Chondrocyte (in vitro differentiated cells): ENCODE data around the gene RANGAP1. TPM values are rescaled to one million over a fixed set of nuclear protein-coding genes. Genes with fewer than 3 reads are reported as not detected.
A peak's percentile ranks its signal among the peaks of the same experiment; 100 is the strongest.

ENCODE experiments used
- DNase-seq: peaks from one replicate; pipeline ENCODE4 v3.0.0; 2021; ENCODE audit warnings: mixed read lengths, low spot score
- H3K27ac Mint-ChIP-seq: one replicate; pipeline ENCODE4 v1.8.0; 2021; ENCODE audit warnings: mild to moderate bottlenecking, moderate library complexity, mixed read lengths; ENCODE audit not compliant: unreplicated experiment
- H3K27me3 Mint-ChIP-seq: 2 replicates; pipeline ENCODE4 v1.8.0; 2021; ENCODE audit warnings: low read depth, mixed read lengths
- H3K36me3 Mint-ChIP-seq: 2 replicates; pipeline ENCODE4 v1.8.0; 2021; ENCODE audit warnings: low read depth, mixed read lengths
- H3K4me1 Mint-ChIP-seq: 2 replicates; pipeline ENCODE4 v1.8.0; 2021; ENCODE audit warnings: low read depth, mild to moderate bottlenecking, mixed read lengths
- H3K4me3 Mint-ChIP-seq: one replicate; pipeline ENCODE4 v1.8.0; 2021; ENCODE audit warnings: mild to moderate bottlenecking, moderate library complexity, mixed read lengths; ENCODE audit not compliant: unreplicated experiment
- H3K9me3 Mint-ChIP-seq: 2 replicates; pipeline ENCODE4 v1.8.0; 2021; ENCODE audit warnings: low read depth, mixed read lengths
- CTCF ChIP-seq: fragments of 200-600 bp; sonication (generic); IDR thresholded peaks from 2 replicates; pipeline ENCODE4 v1.5.0; 2021; ENCODE audit warnings: antibody characterized with exemption, mild to moderate bottlenecking, moderate library complexity
- total RNA-seq: library from RNA; stranded (reverse); gene quantifications from 3 replicates; pipeline ENCODE4 v1.2.1, GENCODE V29; 2021

The RANGAP1 gene
- total RNA-seq, 1 donor from 2014 or later: 35.4 TPM

GRCh38 chr22:41223535-41223934, 62.5 kb downstream of the RANGAP1 start:
- Mint-ChIP-seq H3K36me3 (peaks cover 23% of the 10 kb centered on the region), H3K4me3 (no peak overlapping the region), H3K9me3 (no peaks in the 10 kb centered on the region), H3K27ac (no peak overlapping the region), H3K4me1 (no peaks in the 10 kb centered on the region), H3K27me3 (no peaks in the 10 kb centered on the region)
- no peak for DNase-seq
- TF ChIP-seq CTCF: no peak

- TF ChIP-seq CTCF: no peak
- DNase-seq: no peak
- Mint-ChIP-seq H3K27ac (no peak overlapping the region), H3K36me3 (peaks cover 22% of the 10 kb centered on the region), H3K9me3 (no peaks in the 10 kb centered on the region), H3K4me3 (no peak overlapping the region), H3K27me3 (no peaks in the 10 kb centered on the region), H3K4me1 (peaks cover 2% of the 10 kb centered on the region)
Measured at GRCh38 chr22:41222846-41223507, 63.0 kb downstream of the RANGAP1 start.

- Mint-ChIP-seq H3K36me3 (peaks cover 18% of the 10 kb centered on the region), H3K27ac (peak overlapping the region; percentile 98), H3K27me3 (no peaks in the 10 kb centered on the region), H3K4me1 (peaks cover 35% of the 10 kb centered on the region), H3K9me3 (peaks cover 7% of the 10 kb centered on the region), H3K4me3 (peak overlapping the region; percentile 66)
- no peak for DNase-seq
- TF ChIP-seq CTCF: no peak
Measured at GRCh38 chr22:41217553-41218157, 68.3 kb downstream of the RANGAP1 start.

GRCh38 chr22:41216984-41217383, 69.0 kb downstream of the RANGAP1 start:
- Mint-ChIP-seq H3K4me3 (peak overlapping the region; percentile 66), H3K4me1 (peaks cover 35% of the 10 kb centered on the region), H3K9me3 (peaks cover 7% of the 10 kb centered on the region), H3K27ac (peak overlapping the region; percentile 98), H3K36me3 (peaks cover 20% of the 10 kb centered on the region), H3K27me3 (no peaks in the 10 kb centered on the region)
- DNase-seq: no peak
- TF ChIP-seq CTCF: no peak

- no peak for DNase-seq
- H3K4me1 Mint-ChIP-seq: peaks cover 35% of the 10 kb centered on the region
- no peak overlapping the region for H3K27ac Mint-ChIP-seq
- no peaks in the 10 kb centered on the region for H3K27me3 Mint-ChIP-seq
- no peak for TF ChIP-seq CTCF
- peaks cover 7% of the 10 kb centered on the region for H3K9me3 Mint-ChIP-seq
- H3K4me3 Mint-ChIP-seq: peak overlapping the region; percentile 45
- peaks cover 16% of the 10 kb centered on the region for H3K36me3 Mint-ChIP-seq
Measured at GRCh38 chr22:41215926-41216325, 70.1 kb downstream of the RANGAP1 start.
